Dedifferentiated amniotic fluid mesenchymal stem cell (primary cell): ENCODE results near the gene NOX5.

Experiments used
- DNase-seq: peaks from one replicate; pipeline ENCODE4 v3.0.0-alpha.2; 2016; ENCODE audit errors: extremely low spot score

The NOX5 gene

DNA sequence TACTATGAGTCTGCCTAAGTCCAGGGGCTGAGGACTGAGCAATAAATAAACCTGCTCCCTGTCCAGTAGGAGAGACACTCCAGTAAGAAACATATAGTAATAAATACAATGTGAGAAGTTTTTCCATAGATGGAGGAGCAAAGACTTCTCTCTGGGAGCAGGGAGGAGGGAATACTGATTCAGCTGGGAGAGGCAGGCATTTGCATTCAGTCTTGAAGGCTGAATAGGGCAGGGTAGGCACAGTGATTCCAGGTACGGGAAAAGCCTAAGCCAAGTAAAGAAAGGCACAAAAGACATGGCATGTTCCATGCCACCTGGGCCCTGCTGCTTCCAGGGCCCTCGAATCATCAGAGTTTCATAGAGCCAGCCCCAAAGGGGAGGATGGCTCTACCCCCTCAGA, 86.3 kb downstream of the NOX5 start:
- no peak for DNase-seq

DNA sequence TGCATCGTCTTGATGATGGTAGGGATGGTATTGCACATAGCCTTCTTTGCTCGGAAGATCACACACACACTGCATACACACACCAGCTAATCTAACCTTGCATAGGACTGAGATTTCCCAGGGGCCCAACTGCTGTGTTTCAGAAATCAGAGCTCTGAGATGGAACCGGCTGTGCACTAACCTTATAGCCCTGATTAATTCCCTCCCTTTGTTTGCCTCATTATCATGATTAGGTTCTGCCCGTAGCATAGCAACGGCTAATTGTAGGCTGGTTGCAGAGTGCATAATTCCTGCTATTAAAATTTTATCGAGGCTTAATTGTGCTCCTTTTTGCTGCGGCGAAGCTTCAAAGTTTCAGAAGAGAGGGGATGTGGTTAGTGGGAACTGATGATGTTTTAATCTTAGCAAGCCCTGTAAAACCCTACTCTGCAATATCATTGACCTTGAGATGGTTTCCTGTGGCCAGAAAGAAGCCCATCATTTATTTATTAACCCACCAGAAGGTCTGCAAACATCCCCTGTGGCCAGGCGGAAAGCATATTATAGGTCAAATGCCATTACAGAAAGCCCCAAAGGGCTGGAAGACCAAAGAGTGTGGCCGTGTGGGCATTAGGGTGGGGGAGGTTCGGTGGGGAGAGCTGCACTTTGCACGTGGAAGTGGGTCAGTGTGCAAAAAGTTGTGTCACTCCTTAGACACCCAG, 89.7 kb downstream of the NOX5 start:
- no peak for DNase-seq

DNA sequence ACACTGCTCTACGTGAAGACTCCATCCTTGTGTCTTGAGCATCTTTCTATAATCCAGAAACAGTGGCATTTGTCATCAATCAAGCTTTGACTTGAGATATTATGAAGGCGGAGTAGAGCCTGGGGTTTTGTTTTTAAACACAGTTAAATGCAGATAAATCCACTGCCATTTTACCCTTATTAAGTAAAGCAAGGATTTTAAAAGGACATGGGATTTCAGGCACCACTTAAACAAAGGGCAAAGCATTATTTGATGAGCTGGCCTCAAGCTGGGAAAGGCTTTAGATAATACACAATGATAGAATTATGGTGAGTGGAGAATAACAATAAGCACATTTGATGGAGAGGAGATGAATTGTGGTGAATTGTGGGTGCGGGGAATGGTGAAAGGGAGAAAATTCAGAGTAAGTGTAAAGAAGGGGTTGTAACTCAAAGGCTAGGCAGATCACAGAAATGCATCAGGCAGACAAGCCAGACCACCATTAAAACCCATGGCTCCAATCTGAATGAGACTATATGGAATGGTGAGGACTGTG, 91.0 kb downstream of the NOX5 start:
- no peak for DNase-seq

DNA sequence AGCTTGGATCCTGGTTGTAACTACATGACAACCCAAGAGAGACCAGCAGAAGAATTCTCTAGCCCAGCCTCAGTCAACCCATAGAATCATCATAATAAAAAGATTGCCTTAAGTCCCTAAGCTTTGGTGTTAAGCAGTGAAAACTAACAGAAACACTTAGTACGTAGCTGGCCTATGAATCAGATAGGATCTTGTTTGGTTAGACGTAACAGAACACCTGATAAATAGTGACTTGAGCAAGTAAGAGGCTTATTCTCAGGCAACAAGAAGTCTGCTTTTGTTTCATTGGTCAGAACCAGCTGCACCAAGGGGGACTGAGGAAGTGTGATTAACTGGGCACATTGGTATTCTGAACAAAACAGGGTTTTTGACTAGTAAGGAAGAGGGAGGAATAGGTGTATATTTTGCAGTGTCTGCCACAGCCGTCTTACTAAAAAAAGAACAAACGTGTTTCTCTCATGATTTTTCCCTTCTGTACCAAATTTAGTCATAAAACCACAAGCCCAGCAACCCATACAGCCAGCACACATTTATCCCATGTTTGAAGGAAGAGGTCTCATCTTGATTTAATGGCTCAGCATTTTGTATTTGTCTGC, 92.6 kb downstream of the NOX5 start:
- no peak for DNase-seq
